Gastroesophageal sphincter (tissue), 4 donors: ENCODE measurements around the gene COMP. TPM values are rescaled to one million over a fixed set of nuclear protein-coding genes. Genes with fewer than 3 reads are reported as not detected.

Experiments
- ATAC-seq: fragments of 150-250 bp; one replicate; pipeline ENCODE4 v1.9.1; 2016; ENCODE audit warnings: mild to moderate bottlenecking, moderate library complexity
- H3K27ac ChIP-seq, 4 donors: fragments of 200-600 bp; sonication (generic) in 3 of 4; 1 replicate in 3 of 4; 2 replicates in 1 of 4; pipeline ENCODE4 v1.5.1; 2016 to 2019
- H3K27me3 ChIP-seq: fragments of 200-600 bp; sonication (generic); one replicate; pipeline ENCODE4 v1.5.1; 2019
- H3K36me3 ChIP-seq, 2 donors: fragments of 200-600 bp; sonication (generic); one replicate each; pipeline ENCODE4 v1.5.1; 2019; ENCODE audit warnings: control low read depth in 1 of 2
- H3K4me1 ChIP-seq, 3 donors: fragments of 200-600 bp; sonication (generic); 1 replicate in 2 of 3; 2 replicates in 1 of 3; pipeline ENCODE4 v1.5.1; 2016 to 2019; ENCODE audit warnings: control low read depth in 2 of 3
- H3K4me3 ChIP-seq, 2 donors: fragments of 200-600 bp; sonication (generic); one replicate each; pipeline ENCODE4 v1.5.1; 2019; ENCODE audit warnings: mild to moderate bottlenecking in 1 of 2, moderate library complexity in 1 of 2
- H3K9me3 ChIP-seq, 3 donors: fragments of 200-600 bp; sonication (generic); one replicate each; pipeline ENCODE4 v1.5.1; 2017 to 2019; ENCODE audit warnings: control low read depth in 2 of 3
- CTCF ChIP-seq, 4 experiments: fragments of 200-600 bp in 2 of 4; fragments of 450-650 bp in 2 of 4; sonication (generic) in 1 of 4; IDR thresholded peaks; one replicate each; pipeline ENCODE4 v1.5.1; 2017 to 2019; ENCODE audit warnings: antibody characterized with exemption in 4 of 4, mild to moderate bottlenecking in 2 of 4, moderate library complexity in 2 of 4
- EP300 ChIP-seq: sonication (generic); formaldehyde crosslinking; IDR thresholded peaks from one replicate; pipeline ENCODE4 v1.6.1; 2017; ENCODE audit warnings: antibody characterized with exemption, mild to moderate bottlenecking
- POLR2A ChIP-seq, 2 donors: fragments of 450-650 bp; IDR thresholded peaks; one replicate each; pipeline ENCODE4 v1.6.1; 2017; ENCODE audit warnings: antibody characterized with exemption in 2 of 2, mild to moderate bottlenecking in 2 of 2, moderate library complexity in 1 of 2
- POLR2AphosphoS5 ChIP-seq: sonication (generic); formaldehyde crosslinking; IDR thresholded peaks from one replicate; pipeline ENCODE4 v1.6.1; 2017; ENCODE audit warnings: antibody characterized with exemption
- WGBS, 2 donors: methylation state at CpG; one replicate each; pipeline ENCODE4 v1.1.5; 2018; ENCODE audit warnings: low coverage in 1 of 2; 5-methylcytosine and 5-hydroxymethylcytosine counted together
- total RNA-seq, 4 donors: library from RNA; depleted of rRNA; stranded (reverse); fragments of >200 nt; gene quantifications; one replicate each; pipeline ENCODE4 v1.1.0, GENCODE V29; 2016

COMP gene
- total RNA-seq, 4 donors from 2014 or later = 0.40 to 4.4 (median 0.50) TPM

- Histone ChIP-seq H3K36me3 (no peaks in the 10 kb centered on the region), H3K4me3 (no peak overlapping the region), H3K4me1 (no peaks in the 10 kb centered on the region), H3K27ac (no peak overlapping the region), H3K27me3 (peaks cover 63% of the 10 kb centered on the region), H3K9me3 (no peaks in the 10 kb centered on the region)
- WGBS, 2 donors = 33% methylated on average over 1 of the region's 11 CpGs; no CpG with 5 or more reads in 1 of the 2 donors
- no peak for ATAC-seq
- TF ChIP-seq POLR2A (IDR thresholded peaks at IDR 0.05) (no peak), POLR2AphosphoS5 (no peak), EP300 (no peak), CTCF (IDR thresholded peaks at IDR 0.05) (no peak)
Observed at GRCh38 chr19:18802354-18802753, 11.2 kb upstream of the COMP start.

- no peaks in the 10 kb centered on the region for H3K36me3 ChIP-seq
- H3K27ac ChIP-seq = no peak overlapping the region
- no CpG with 5 or more reads among the region's 10 CpGs for WGBS, 2 donors
- TF ChIP-seq POLR2A (IDR thresholded peaks at IDR 0.05) (no peak), POLR2AphosphoS5 (no peak), CTCF (IDR thresholded peaks at IDR 0.05) (no peak), EP300 (no peak)
- H3K4me3 ChIP-seq = no peak overlapping the region
- no peak for ATAC-seq
- H3K27me3 ChIP-seq = peaks cover 80% of the 10 kb centered on the region
- H3K4me1 ChIP-seq = peaks cover 0 to 2% (median under 1%) of the 10 kb centered on the region in 3 donors
- H3K9me3 ChIP-seq = no peaks in the 10 kb centered on the region
Observed at GRCh38 chr19:18800636-18801035, 9.5 kb upstream of the COMP start.

- no peak for ATAC-seq
- H3K27ac ChIP-seq = no peak overlapping the region
- TF ChIP-seq POLR2AphosphoS5 (no peak), EP300 (no peak), POLR2A (IDR thresholded peaks at IDR 0.05) (no peak), CTCF (IDR thresholded peaks at IDR 0.05) (no peak)
- peaks cover 81% of the 10 kb centered on the region for H3K27me3 ChIP-seq
- H3K4me3 ChIP-seq = no peak overlapping the region
- peaks cover 0 to 6% (median 4%) of the 10 kb centered on the region in 3 donors for H3K4me1 ChIP-seq
- no peaks in the 10 kb centered on the region for H3K36me3 ChIP-seq
- H3K9me3 ChIP-seq = no peaks in the 10 kb centered on the region
Observed at GRCh38 chr19:18800079-18800478, 9.0 kb upstream of the COMP start.

- peaks cover 81% of the 10 kb centered on the region for H3K27me3 ChIP-seq
- TF ChIP-seq POLR2AphosphoS5 (no peak), POLR2A (IDR thresholded peaks at IDR 0.05) (no peak), CTCF (IDR thresholded peaks at IDR 0.05) (no peak), EP300 (no peak)
- H3K9me3 ChIP-seq = no peaks in the 10 kb centered on the region
- ATAC-seq = no peak
- H3K36me3 ChIP-seq = no peaks in the 10 kb centered on the region
- no peak overlapping the region for H3K4me3 ChIP-seq
- H3K27ac ChIP-seq = no peak overlapping the region
- peaks cover 0 to 6% (median 4%) of the 10 kb centered on the region in 3 donors for H3K4me1 ChIP-seq
Observed at GRCh38 chr19:18799389-18799970, 8.4 kb upstream of the COMP start.
